GM19324 (cell line): Measurements from ENCODE around the gene TBC1D4.

ENCODE experiments used
- ATAC-seq: cut with Tn5 transposase; IDR thresholded peaks from one replicate; pipeline ENCODE4 v1.9.1; 2021; ENCODE audit warnings: mild to moderate bottlenecking, moderate library complexity; ENCODE audit not compliant: unreplicated experiment, low FRiP score

The TBC1D4 gene

GRCh38 chr13:75395066-75395465, 86.9 kb downstream of the TBC1D4 start:
- ATAC-seq, result no peak

- no peak for ATAC-seq
These were observed 88.0 kb downstream of the TBC1D4 start for GRCh38 chr13:75393839-75394520.

GRCh38 chr13:75391432-75392100, 90.4 kb downstream of the TBC1D4 start:
- no peak for ATAC-seq

- no peak for ATAC-seq
These were observed 91.7 kb downstream of the TBC1D4 start for GRCh38 chr13:75390229-75390628.

GRCh38 chr13:75385708-75386083, 96.3 kb downstream of the TBC1D4 start:
- no peak for ATAC-seq

GRCh38 chr13:75384879-75385707, 96.9 kb downstream of the TBC1D4 start:
- no peak for ATAC-seq

- ATAC-seq, result no peak
These were observed 98.8 kb downstream of the TBC1D4 start for GRCh38 chr13:75383064-75383715.

GRCh38 chr13:75378301-75378700, 103.7 kb downstream of the TBC1D4 start:
- no peak for ATAC-seq

GRCh38 chr13:75376792-75377402, 105.1 kb downstream of the TBC1D4 start:
- ATAC-seq, result no peak

- ATAC-seq, result no peak
These were observed 106.6 kb downstream of the TBC1D4 start for GRCh38 chr13:75375329-75375728.

- ATAC-seq, result no peak
These were observed 108.0 kb downstream of the TBC1D4 start for GRCh38 chr13:75373988-75374387.

- ATAC-seq, result no peak
These were observed 108.8 kb downstream of the TBC1D4 start for GRCh38 chr13:75372923-75373841.

- peak; percentile 47 for ATAC-seq
These were observed 109.5 kb downstream of the TBC1D4 start for GRCh38 chr13:75372517-75372916.

GRCh38 chr13:75371203-75371602, 110.8 kb downstream of the TBC1D4 start:
- no peak for ATAC-seq

GRCh38 chr13:75370774-75371173, 111.2 kb downstream of the TBC1D4 start:
- ATAC-seq, result no peak

GRCh38 chr13:75369981-75370380, 112.0 kb downstream of the TBC1D4 start:
- no peak for ATAC-seq

GRCh38 chr13:75368167-75368566, 113.8 kb downstream of the TBC1D4 start:
- no peak for ATAC-seq

GRCh38 chr13:75366380-75367280, 115.3 kb downstream of the TBC1D4 start:
- no peak for ATAC-seq
